Measurements from ENCODE around the gene TLK2. TPM values are rescaled to one million over a fixed set of nuclear protein-coding genes. Genes with fewer than 3 reads are reported as not detected.

TLK2 gene
- polyA plus RNA-seq, 1 donor (not counting 4 experiments of a cell fraction or from before 2014, with no cell fraction given): 33.4 TPM

GRCh38 chr17:62660629-62661118 is 182.0 kb downstream of the TLK2 start:
- Histone ChIP-seq H3K9ac (ENCODE audit: control insufficient read depth, extremely low read depth, insufficient read depth, low read length) (no peak overlapping the region), H4K20me1 (ENCODE audit: control insufficient read depth, extremely low read depth, insufficient read depth, low read length) (no peaks in the 10 kb centered on the region), H3K79me2 (ENCODE audit: control insufficient read depth, insufficient read depth, low read length) (no peaks in the 10 kb centered on the region), H3K27me3 (ENCODE audit: control insufficient read depth, extremely low read depth, insufficient read depth, low read length) (no peaks in the 10 kb centered on the region), H3K9me1 (ENCODE audit: control insufficient read depth, extremely low read depth, insufficient read depth, low read length) (no peaks in the 10 kb centered on the region), H3K4me2 (ENCODE audit: control insufficient read depth, extremely low read depth, insufficient read depth, low read depth, low read length) (no peak overlapping the region), H3K4me1 (ENCODE audit: control insufficient read depth, extremely low read depth, insufficient read depth, low read length) (no peaks in the 10 kb centered on the region), H3K4me3 (ENCODE audit: control insufficient read depth in 2 of 3, extremely low read depth in 1 of 3, insufficient read depth in 2 of 3, low read depth in 1 of 3, low read length in 3 of 3) (no peak overlapping the region), H3K36me3 (ENCODE audit: control insufficient read depth in 2 of 2, extremely low read depth in 1 of 2, insufficient read depth in 2 of 2, low read length in 2 of 2) (peaks cover 0 to 6% of the 10 kb centered on the region in 2 experiments), H3K27ac (ENCODE audit: control insufficient read depth, insufficient read depth, low read length) (no peak overlapping the region), H3K9me3 (ENCODE audit: control insufficient read depth, low read depth, low read length) (no peaks in the 10 kb centered on the region), H2AFZ (ENCODE audit: control insufficient read depth, low read length) (no peak overlapping the region)
- FAIRE-seq (no peak), DNase-seq (ENCODE audit: low read depth, low spot score) (no peak)
- TF ChIP-seq, protein P1, sequence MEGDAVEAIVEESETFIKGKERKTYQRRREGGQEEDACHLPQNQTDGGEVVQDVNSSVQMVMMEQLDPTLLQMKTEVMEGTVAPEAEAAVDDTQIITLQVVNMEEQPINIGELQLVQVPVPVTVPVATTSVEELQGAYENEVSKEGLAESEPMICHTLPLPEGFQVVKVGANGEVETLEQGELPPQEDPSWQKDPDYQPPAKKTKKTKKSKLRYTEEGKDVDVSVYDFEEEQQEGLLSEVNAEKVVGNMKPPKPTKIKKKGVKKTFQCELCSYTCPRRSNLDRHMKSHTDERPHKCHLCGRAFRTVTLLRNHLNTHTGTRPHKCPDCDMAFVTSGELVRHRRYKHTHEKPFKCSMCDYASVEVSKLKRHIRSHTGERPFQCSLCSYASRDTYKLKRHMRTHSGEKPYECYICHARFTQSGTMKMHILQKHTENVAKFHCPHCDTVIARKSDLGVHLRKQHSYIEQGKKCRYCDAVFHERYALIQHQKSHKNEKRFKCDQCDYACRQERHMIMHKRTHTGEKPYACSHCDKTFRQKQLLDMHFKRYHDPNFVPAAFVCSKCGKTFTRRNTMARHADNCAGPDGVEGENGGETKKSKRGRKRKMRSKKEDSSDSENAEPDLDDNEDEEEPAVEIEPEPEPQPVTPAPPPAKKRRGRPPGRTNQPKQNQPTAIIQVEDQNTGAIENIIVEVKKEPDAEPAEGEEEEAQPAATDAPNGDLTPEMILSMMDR (optimal IDR thresholded peaks at IDR 0.05 in 1 of 3, IDR thresholded peaks at IDR 0.05 in 1 of 3, conservative IDR thresholded peaks at IDR 0.05 in 1 of 3; ENCODE audit: extremely low read depth in 1 of 3, insufficient read depth in 2 of 3, low read length in 3 of 3): no peak
- no peak for TF ChIP-seq EZH2 (IDR thresholded peaks at IDR 0.05; ENCODE audit: low read length)
- dilution Hi-C loops (cut with MboI; ENCODE audit: extremely low pct_ligation_motif_present, low sequenced_read_pairs): no loop called here

GRCh38 chr17:62661337-62661736 is 182.7 kb downstream of the TLK2 start:
- Histone ChIP-seq H3K9me3 (ENCODE audit: control insufficient read depth, low read depth, low read length) (no peaks in the 10 kb centered on the region), H3K27ac (ENCODE audit: control insufficient read depth, insufficient read depth, low read length) (no peak overlapping the region), H3K79me2 (ENCODE audit: control insufficient read depth, insufficient read depth, low read length) (no peaks in the 10 kb centered on the region), H3K9ac (ENCODE audit: control insufficient read depth, extremely low read depth, insufficient read depth, low read length) (no peak overlapping the region), H3K27me3 (ENCODE audit: control insufficient read depth, extremely low read depth, insufficient read depth, low read length) (no peaks in the 10 kb centered on the region), H3K4me3 (ENCODE audit: control insufficient read depth in 2 of 3, extremely low read depth in 1 of 3, insufficient read depth in 2 of 3, low read depth in 1 of 3, low read length in 3 of 3) (no peak overlapping the region), H3K9me1 (ENCODE audit: control insufficient read depth, extremely low read depth, insufficient read depth, low read length) (no peaks in the 10 kb centered on the region), H3K36me3 (ENCODE audit: control insufficient read depth in 2 of 2, extremely low read depth in 1 of 2, insufficient read depth in 2 of 2, low read length in 2 of 2) (peaks cover 0 to 9% of the 10 kb centered on the region in 2 experiments), H3K4me2 (ENCODE audit: control insufficient read depth, extremely low read depth, insufficient read depth, low read depth, low read length) (no peak overlapping the region), H4K20me1 (ENCODE audit: control insufficient read depth, extremely low read depth, insufficient read depth, low read length) (no peaks in the 10 kb centered on the region), H3K4me1 (ENCODE audit: control insufficient read depth, extremely low read depth, insufficient read depth, low read length) (no peaks in the 10 kb centered on the region), H2AFZ (ENCODE audit: control insufficient read depth, low read length) (no peak overlapping the region)
- dilution Hi-C loops (cut with MboI; ENCODE audit: extremely low pct_ligation_motif_present, low sequenced_read_pairs): no loop called here
- FAIRE-seq: no peak
- DNase-seq (ENCODE audit: low read depth, low spot score): no peak
- TF ChIP-seq, protein P1 (optimal IDR thresholded peaks at IDR 0.05 in 1 of 3, IDR thresholded peaks at IDR 0.05 in 1 of 3, conservative IDR thresholded peaks at IDR 0.05 in 1 of 3; ENCODE audit: extremely low read depth in 1 of 3, insufficient read depth in 2 of 3, low read length in 3 of 3): no peak
- no peak for TF ChIP-seq EZH2 (IDR thresholded peaks at IDR 0.05; ENCODE audit: low read length)

All from keratinocyte (primary cell).